ENCODE results near the gene DNAH10. TPM values are rescaled to one million over a fixed set of nuclear protein-coding genes. Genes with fewer than 3 reads are reported as not detected.

DNAH10 gene
- total and polyA plus RNA-seq, 2 experiments from 2014 or later = 0.22 to 0.60 TPM

DNA sequence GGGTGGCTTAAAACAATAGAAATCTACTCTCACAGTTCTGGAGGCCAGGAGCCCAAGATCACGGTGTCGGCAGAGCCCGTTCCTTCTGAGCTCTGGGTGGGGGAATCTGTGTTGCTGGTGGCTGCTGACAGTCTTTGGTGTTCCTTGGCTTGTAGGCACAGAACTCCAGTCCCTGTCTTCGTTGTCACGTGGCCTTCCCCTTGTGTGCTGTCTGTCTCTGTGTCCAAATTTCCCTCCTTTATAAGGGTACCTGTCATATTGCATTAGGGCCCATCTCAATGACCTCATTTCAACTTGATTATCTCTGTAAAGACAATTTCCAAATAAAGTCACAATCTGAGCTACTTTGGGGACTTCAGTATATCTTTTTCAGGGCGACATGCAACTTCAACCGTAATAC is 128.9 kb downstream of the DNAH10 start:
- Histone ChIP-seq H3K9me2 (replicated peaks; ENCODE audit: insufficient read depth) (no peaks in the 10 kb centered on the region), H4K20me1 (ENCODE audit: insufficient read depth, poor library complexity, severe bottlenecking) (no peaks in the 10 kb centered on the region), H3K27ac (no peak overlapping the region), H3K27me3 (no peaks in the 10 kb centered on the region), H3K4me3 (no peak overlapping the region), H3K79me2 (no peaks in the 10 kb centered on the region), H3K4me1 (ENCODE audit: insufficient read depth) (no peaks in the 10 kb centered on the region), H3K9me3 (ENCODE audit: low read depth) (no peaks in the 10 kb centered on the region), H3K36me3 (replicated peaks; ENCODE audit: insufficient read depth, low read depth) (no peaks in the 10 kb centered on the region), H2AFZ (no peak overlapping the region), H3K4me2 (no peak overlapping the region)
- no peak for DNase-seq (ENCODE audit: low spot score)
- TF ChIP-seq EZH2 (IDR thresholded peaks at IDR 0.05; ENCODE audit: borderline replicate concordance) (no peak), EZH2phosphoT487 (IDR thresholded peaks at IDR 0.05; ENCODE audit: low read depth, severe bottlenecking, unreplicated experiment) (no peak)
- TF ChIP-seq, protein P1, sequence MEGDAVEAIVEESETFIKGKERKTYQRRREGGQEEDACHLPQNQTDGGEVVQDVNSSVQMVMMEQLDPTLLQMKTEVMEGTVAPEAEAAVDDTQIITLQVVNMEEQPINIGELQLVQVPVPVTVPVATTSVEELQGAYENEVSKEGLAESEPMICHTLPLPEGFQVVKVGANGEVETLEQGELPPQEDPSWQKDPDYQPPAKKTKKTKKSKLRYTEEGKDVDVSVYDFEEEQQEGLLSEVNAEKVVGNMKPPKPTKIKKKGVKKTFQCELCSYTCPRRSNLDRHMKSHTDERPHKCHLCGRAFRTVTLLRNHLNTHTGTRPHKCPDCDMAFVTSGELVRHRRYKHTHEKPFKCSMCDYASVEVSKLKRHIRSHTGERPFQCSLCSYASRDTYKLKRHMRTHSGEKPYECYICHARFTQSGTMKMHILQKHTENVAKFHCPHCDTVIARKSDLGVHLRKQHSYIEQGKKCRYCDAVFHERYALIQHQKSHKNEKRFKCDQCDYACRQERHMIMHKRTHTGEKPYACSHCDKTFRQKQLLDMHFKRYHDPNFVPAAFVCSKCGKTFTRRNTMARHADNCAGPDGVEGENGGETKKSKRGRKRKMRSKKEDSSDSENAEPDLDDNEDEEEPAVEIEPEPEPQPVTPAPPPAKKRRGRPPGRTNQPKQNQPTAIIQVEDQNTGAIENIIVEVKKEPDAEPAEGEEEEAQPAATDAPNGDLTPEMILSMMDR (IDR thresholded peaks at IDR 0.05; ENCODE audit: poor library complexity) = no peak
- 94% methylated on average over 7 of the region's 7 CpGs for WGBS (ENCODE audit: low lambda C conversion rate, missing lambda C conversion rate)

DNA sequence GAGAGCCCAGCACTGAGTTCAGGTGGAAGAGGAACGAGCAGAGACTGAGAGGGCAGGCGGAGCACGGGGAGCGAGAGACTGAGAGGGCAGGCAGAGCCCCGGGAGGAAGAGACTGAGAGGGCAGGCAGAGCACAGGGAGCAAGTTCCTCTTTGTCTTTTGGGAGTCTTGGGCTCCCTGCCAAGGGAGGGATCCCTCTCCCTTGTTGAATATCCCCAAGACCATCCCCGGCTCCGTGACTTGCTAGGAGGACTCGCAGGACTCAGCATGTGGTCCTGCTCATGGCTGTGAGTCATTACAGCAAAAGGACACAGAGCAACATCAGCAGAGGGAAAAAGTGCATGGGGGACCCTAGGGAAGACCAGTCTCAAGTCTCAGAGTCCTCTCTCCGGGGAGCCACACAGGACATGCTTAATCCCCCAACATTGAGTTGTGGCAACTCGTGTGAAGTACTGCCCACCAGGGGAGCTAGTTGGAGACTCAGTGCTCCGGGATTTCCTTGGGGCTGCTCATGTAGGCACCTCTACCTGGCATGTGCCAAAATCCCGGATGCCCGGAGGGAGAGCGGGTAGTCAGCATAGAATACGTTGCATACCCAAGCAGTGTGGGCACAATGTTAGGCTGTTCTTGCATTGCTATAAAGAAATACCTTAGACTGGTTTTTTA is 129.5 kb downstream of the DNAH10 start:
- WGBS (ENCODE audit: low lambda C conversion rate, missing lambda C conversion rate) = 77% methylated on average over 15 of the region's 15 CpGs
- no peaks in the 10 kb centered on the region for H4K20me1 ChIP-seq (ENCODE audit: insufficient read depth, poor library complexity, severe bottlenecking)
- H3K27me3 ChIP-seq = no peaks in the 10 kb centered on the region
- H3K9me2 ChIP-seq (replicated peaks; ENCODE audit: insufficient read depth) = no peaks in the 10 kb centered on the region
- no peaks in the 10 kb centered on the region for H3K79me2 ChIP-seq
- DNase-seq (ENCODE audit: low spot score) = no peak
- TF ChIP-seq EZH2phosphoT487 (IDR thresholded peaks at IDR 0.05; ENCODE audit: low read depth, severe bottlenecking, unreplicated experiment) = no peak
- no peak for TF ChIP-seq EZH2 (IDR thresholded peaks at IDR 0.05; ENCODE audit: borderline replicate concordance)
- TF ChIP-seq, protein P1 (IDR thresholded peaks at IDR 0.05; ENCODE audit: poor library complexity) = no peak
- H3K9me3 ChIP-seq (ENCODE audit: low read depth) = no peaks in the 10 kb centered on the region
- no peak overlapping the region for H2AFZ ChIP-seq
- H3K36me3 ChIP-seq (replicated peaks; ENCODE audit: insufficient read depth, low read depth) = no peaks in the 10 kb centered on the region
- H3K4me3 ChIP-seq = no peak overlapping the region
- H3K4me2 ChIP-seq = no peak overlapping the region
- no peak overlapping the region for H3K27ac ChIP-seq
- no peaks in the 10 kb centered on the region for H3K4me1 ChIP-seq (ENCODE audit: insufficient read depth)

DNA sequence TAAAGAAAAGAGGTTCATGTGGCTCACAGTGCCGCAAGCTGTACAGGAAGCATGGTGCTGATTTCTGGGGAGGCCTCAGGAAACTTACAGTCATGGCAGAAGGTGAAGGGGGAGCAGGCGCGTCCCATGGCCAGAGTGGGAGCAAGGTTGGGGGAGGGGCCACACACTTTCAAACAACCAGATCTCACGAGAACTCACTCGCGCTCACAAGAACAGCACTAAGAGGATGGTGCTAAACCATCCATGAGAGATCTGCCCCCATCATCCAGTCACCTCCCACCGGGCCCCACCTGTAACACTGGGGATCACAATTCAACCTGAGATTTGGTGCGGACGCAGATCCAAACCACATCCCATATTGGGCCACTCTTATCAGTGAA is 130.1 kb downstream of the DNAH10 start:
- Histone ChIP-seq H3K27ac (no peak overlapping the region), H2AFZ (no peak overlapping the region), H3K4me2 (no peak overlapping the region), H3K4me3 (no peak overlapping the region), H3K79me2 (no peaks in the 10 kb centered on the region), H3K9me3 (ENCODE audit: low read depth) (no peaks in the 10 kb centered on the region), H3K4me1 (ENCODE audit: insufficient read depth) (no peaks in the 10 kb centered on the region), H3K27me3 (no peaks in the 10 kb centered on the region), H4K20me1 (ENCODE audit: insufficient read depth, poor library complexity, severe bottlenecking) (no peaks in the 10 kb centered on the region), H3K36me3 (replicated peaks; ENCODE audit: insufficient read depth, low read depth) (no peaks in the 10 kb centered on the region), H3K9me2 (replicated peaks; ENCODE audit: insufficient read depth) (no peaks in the 10 kb centered on the region)
- DNase-seq (ENCODE audit: low spot score) = no peak
- WGBS (ENCODE audit: low lambda C conversion rate, missing lambda C conversion rate) = 99% methylated on average over 9 of the region's 9 CpGs
- TF ChIP-seq, protein P1 (IDR thresholded peaks at IDR 0.05; ENCODE audit: poor library complexity) = no peak
- TF ChIP-seq EZH2phosphoT487 (IDR thresholded peaks at IDR 0.05; ENCODE audit: low read depth, severe bottlenecking, unreplicated experiment) (no peak), EZH2 (IDR thresholded peaks at IDR 0.05; ENCODE audit: borderline replicate concordance) (no peak)
